ENCODE data around the gene E2F1.
"Not testable (repeated sequence)": the region's sequence is repeated elsewhere in the genome, so short reads cannot be mapped to it uniquely, and the experiment has no call there.

The E2F1 gene

DNA sequence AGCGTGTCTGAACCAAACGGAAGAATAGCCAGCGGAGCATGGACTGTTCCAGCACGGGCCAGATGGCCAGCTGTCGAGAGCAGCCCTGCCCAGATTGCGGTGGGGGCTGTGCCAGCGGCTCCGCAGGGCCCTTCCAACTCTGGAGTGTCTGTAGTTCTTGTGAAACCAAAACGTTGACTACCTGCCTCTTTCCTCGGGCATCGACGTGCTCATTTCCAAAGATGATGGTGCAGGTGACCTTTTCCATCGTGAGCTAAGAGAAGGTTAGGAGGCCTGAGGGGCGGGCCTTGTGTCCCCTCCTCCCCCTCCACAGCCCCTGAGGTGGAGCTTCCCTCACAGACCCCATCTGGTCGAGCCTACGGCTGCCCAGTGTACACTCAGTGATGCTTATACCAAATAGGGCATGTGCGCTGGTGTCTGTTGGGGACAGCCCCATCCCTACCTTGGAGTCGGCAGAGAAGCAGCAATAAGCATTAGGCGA is 36.9 kb downstream of the E2F1 start:
- in situ Hi-C loops (cut with HindIII; ENCODE audit: low sequenced_read_pairs) = no loop called here

DNA sequence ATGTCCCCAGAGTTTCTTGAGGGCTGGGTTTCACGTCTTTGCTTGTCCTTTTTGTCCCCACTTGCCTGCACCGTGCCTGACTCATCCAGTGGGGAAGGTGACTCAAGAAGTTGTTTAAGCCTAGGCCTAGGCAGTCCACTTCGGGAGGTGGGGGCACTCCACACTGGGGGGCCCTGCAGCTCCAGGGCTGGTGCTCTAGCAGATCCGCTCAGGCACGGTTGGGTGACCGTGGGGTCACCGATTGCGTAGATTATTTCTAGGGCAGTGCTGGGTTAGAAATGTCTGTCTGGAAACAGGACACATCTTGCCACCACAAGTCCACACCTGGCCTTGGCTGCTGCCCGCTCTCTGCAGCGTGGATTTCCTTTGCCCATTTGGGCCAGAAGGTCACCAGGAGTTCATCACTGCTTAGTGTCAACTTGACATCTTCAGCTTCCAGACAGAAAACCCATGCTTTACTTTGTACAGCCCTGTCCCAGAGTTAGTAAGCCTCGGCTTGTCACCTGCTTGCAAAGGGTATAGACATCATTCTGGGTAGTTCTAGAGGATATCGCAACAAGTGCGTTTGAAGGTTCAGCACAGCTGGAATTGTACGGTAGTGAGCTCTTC is 37.7 kb downstream of the E2F1 start:
- in situ Hi-C loops (cut with HindIII; ENCODE audit: low sequenced_read_pairs) = no loop called here
- no peak overlapping the region for H3K4me3 ChIP-seq (ENCODE audit: low read depth, low read length)
- TF ChIP-seq, protein P1, sequence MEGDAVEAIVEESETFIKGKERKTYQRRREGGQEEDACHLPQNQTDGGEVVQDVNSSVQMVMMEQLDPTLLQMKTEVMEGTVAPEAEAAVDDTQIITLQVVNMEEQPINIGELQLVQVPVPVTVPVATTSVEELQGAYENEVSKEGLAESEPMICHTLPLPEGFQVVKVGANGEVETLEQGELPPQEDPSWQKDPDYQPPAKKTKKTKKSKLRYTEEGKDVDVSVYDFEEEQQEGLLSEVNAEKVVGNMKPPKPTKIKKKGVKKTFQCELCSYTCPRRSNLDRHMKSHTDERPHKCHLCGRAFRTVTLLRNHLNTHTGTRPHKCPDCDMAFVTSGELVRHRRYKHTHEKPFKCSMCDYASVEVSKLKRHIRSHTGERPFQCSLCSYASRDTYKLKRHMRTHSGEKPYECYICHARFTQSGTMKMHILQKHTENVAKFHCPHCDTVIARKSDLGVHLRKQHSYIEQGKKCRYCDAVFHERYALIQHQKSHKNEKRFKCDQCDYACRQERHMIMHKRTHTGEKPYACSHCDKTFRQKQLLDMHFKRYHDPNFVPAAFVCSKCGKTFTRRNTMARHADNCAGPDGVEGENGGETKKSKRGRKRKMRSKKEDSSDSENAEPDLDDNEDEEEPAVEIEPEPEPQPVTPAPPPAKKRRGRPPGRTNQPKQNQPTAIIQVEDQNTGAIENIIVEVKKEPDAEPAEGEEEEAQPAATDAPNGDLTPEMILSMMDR (IDR thresholded peaks at IDR 0.05; ENCODE audit: low read depth, low read length, missing control alignments) = no peak
- DNase-seq (ENCODE audit: low read depth) = no peak

More for the DNA sequence above, 36.9 kb downstream of the E2F1 start:
- TF ChIP-seq, protein P1 (IDR thresholded peaks at IDR 0.05; ENCODE audit: low read depth, low read length, missing control alignments) = no peak
- no peak for DNase-seq (ENCODE audit: low read depth)
- no peak overlapping the region for H3K4me3 ChIP-seq (ENCODE audit: low read depth, low read length)

- peak; percentile 95 for DNase-seq (ENCODE audit: low read depth)
- in situ Hi-C loops (cut with HindIII; ENCODE audit: low sequenced_read_pairs) = no loop called here
- TF ChIP-seq, protein P1 (IDR thresholded peaks at IDR 0.05; ENCODE audit: low read depth, low read length, missing control alignments) = no peak
- H3K4me3 ChIP-seq (ENCODE audit: low read depth, low read length) = no peak overlapping the region
These were observed 38.4 kb downstream of the E2F1 start for GRCh38 chr20:33647603-33648395.

DNA sequence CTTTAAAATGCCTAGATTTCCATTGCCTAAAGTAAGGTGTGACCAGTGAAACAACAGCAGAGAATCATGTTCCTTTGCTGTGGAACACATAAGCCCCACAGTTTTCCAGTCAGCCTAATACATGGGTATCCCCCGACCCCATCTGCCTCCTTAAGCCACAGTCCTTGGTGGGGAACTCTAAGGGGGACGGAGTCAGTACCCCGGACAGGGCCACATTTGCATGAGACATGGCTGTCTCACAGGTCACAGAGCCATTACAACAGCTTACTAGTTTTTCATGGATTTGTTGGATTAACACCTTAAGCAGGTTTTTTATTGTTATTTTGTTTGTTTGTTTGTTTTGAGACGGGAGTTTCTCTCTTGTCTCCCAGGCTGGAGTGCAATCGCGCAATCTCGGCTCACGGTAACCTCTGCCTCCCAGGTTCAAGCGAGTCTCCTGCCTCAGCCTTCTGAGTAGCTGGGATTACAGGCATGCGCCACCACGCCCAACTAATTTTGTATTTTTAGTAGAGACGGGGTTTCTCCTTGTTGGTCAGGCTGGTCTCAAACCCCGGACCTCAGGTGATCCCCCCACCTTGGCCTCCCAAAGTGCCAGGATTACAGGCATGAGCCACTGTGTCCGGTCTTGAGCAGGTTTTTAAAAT is 39.1 kb downstream of the E2F1 start:
- DNase-seq (ENCODE audit: low read depth); in situ Hi-C loops (cut with HindIII; ENCODE audit: low sequenced_read_pairs); H3K4me3 ChIP-seq (ENCODE audit: low read depth, low read length): not testable (repeated sequence)

DNA sequence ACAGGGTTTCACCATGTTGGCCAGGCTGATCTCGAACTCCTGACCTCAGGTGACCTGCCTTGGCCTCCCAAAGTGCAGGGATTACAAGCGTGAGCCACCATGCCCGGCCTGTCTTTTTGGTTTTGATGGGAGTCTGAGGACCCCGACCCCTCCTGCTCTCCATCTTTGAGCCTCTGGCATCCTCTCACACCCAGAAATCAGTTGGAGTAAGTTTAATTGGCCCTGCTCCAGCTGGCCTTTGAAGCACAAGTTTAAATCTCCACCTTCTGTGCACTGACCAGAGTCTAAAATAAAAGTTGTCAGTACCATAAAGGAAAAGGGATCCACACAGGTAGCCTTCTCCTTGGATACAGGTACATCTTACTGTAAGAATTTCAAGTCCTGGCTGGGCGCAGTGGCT is 40.0 kb downstream of the E2F1 start:
- DNase-seq (ENCODE audit: low read depth) = no peak
- in situ Hi-C loops (cut with HindIII; ENCODE audit: low sequenced_read_pairs) = no loop called here
- no peak overlapping the region for H3K4me3 ChIP-seq (ENCODE audit: low read depth, low read length)
- TF ChIP-seq, protein P1 (IDR thresholded peaks at IDR 0.05; ENCODE audit: low read depth, low read length, missing control alignments) = no peak

GRCh38 chr20:33645396-33645795 is 40.8 kb downstream of the E2F1 start:
- TF ChIP-seq, protein P1 (IDR thresholded peaks at IDR 0.05; ENCODE audit: low read depth, low read length, missing control alignments) = no peak
- no peak overlapping the region for H3K4me3 ChIP-seq (ENCODE audit: low read depth, low read length)
- no peak for DNase-seq (ENCODE audit: low read depth)
- in situ Hi-C loops (cut with HindIII; ENCODE audit: low sequenced_read_pairs) = no loop called here

GRCh38 chr20:33645072-33645358 is 41.2 kb downstream of the E2F1 start:
- H3K4me3 ChIP-seq (ENCODE audit: low read depth, low read length) = no peak overlapping the region
- in situ Hi-C loops (cut with HindIII; ENCODE audit: low sequenced_read_pairs) = no loop called here
- TF ChIP-seq, protein P1 (IDR thresholded peaks at IDR 0.05; ENCODE audit: low read depth, low read length, missing control alignments) = no peak
- DNase-seq (ENCODE audit: low read depth) = no peak
